Endothelial cell of umbilical vein (primary cell): Measurements from ENCODE around the gene SLC4A5. TPM values are rescaled to one million over a fixed set of nuclear protein-coding genes. Genes with fewer than 3 reads are reported as not detected.

Source experiments
- BruUV-seq: library from RNA; stranded (reverse); fragments of 400-500 nt; replicated peaks from 2 replicates; lab custom pipeline; 2021; lab: Mats Ljungman, UMichigan
- CTCF ChIA-PET: fragments of 300-600, 350-600 bp; sonication (Branson Sonifier 250); formaldehyde crosslinking; loops from one replicate; lab custom pipeline; 2021; ENCODE audit warnings: antibody characterized with exemption, inconsistent platforms; lab: Charles Lee
- POLR2A ChIA-PET: fragments of 300-600, 350-600 bp; sonication (Branson Sonifier 250); formaldehyde crosslinking; loops from one replicate; lab custom pipeline; 2021; ENCODE audit warnings: antibody characterized with exemption, inconsistent platforms; lab: Charles Lee
- DNase-seq: peaks from one replicate; pipeline ENCODE4 v3.0.0-alpha.2; 2011; ENCODE audit warnings: low read depth, low spot score
- FAIRE-seq: peaks from 2 replicates; lab custom pipeline; 2011; peaks lifted over from hg19 to GRCh38; lab: Jason Lieb, UNC
- H2AFZ ChIP-seq: 2 replicates; pipeline ENCODE4 v1.6.0; 2012; ENCODE audit warnings: low read depth, low read length, control low read depth, inconsistent platforms
- H3K27ac ChIP-seq: 2 replicates; pipeline ENCODE4 v1.5.1; 2011; ENCODE audit warnings: low read depth, mild to moderate bottlenecking, control low read depth, low read length, moderate library complexity; ENCODE audit not compliant: insufficient read depth
- H3K27me3 ChIP-seq, 2 experiments: 2 replicates each; pipeline versions ENCODE4 v1.6.0 to v1.6.1; 2011; ENCODE audit warnings: low read length in 2 of 2, mixed read lengths in 1 of 2; ENCODE audit not compliant: control insufficient read depth in 2 of 2, insufficient read depth in 2 of 2
- H3K36me3 ChIP-seq, 2 experiments: 2 replicates in 1 of 2; 3 replicates in 1 of 2; pipeline ENCODE4 v1.5.1; 2011; ENCODE audit warnings: low read length in 2 of 2, mild to moderate bottlenecking in 1 of 2, moderate library complexity in 1 of 2; ENCODE audit not compliant: control insufficient read depth in 2 of 2, insufficient read depth in 2 of 2; ENCODE audit errors: extremely low read depth in 1 of 2
- H3K4me1 ChIP-seq: 3 replicates; pipeline ENCODE4 v1.5.1; 2011; ENCODE audit warnings: mild to moderate bottlenecking, low read length; ENCODE audit not compliant: control insufficient read depth, insufficient read depth; ENCODE audit errors: extremely low read depth
- H3K4me2 ChIP-seq: 2 replicates; pipeline ENCODE4 v1.6.1; 2011; ENCODE audit warnings: low read length, control low read depth, mixed read lengths; ENCODE audit not compliant: insufficient read depth
- H3K4me3 ChIP-seq, 3 experiments: fragments of 200-600 bp in 1 of 3; sonication (generic), shearing (Covaris generic) in 1 of 3; replicated peaks in 1 of 3; 2 replicates each; pipeline ENCODE4 v1.5.1; 2011 to 2016; ENCODE audit warnings: control low read depth in 3 of 3, low read length in 3 of 3, mild to moderate bottlenecking in 2 of 3, inconsistent platforms in 1 of 3, low read depth in 1 of 3, moderate library complexity in 1 of 3; ENCODE audit not compliant: insufficient read depth in 1 of 3
- H3K79me2 ChIP-seq: 2 replicates; pipeline ENCODE4 v1.6.0; 2012; ENCODE audit warnings: low read length, inconsistent platforms; ENCODE audit not compliant: control insufficient read depth, insufficient read depth
- H3K9ac ChIP-seq: replicated peaks from 2 replicates; pipeline ENCODE3; 2011; ENCODE audit warnings: low read length, control low read depth; ENCODE audit not compliant: insufficient read depth; ENCODE audit errors: extremely low read depth
- H3K9me1 ChIP-seq: replicated peaks from 3 replicates; pipeline ENCODE4 v1.6.0; 2011; ENCODE audit warnings: mild to moderate bottlenecking, low read length; ENCODE audit not compliant: control insufficient read depth, insufficient read depth; ENCODE audit errors: extremely low read depth
- H3K9me3 ChIP-seq: replicated peaks from 2 replicates; pipeline ENCODE4 v1.5.1; 2012; ENCODE audit warnings: low read length, inconsistent platforms; ENCODE audit not compliant: control insufficient read depth, insufficient read depth
- H4K20me1 ChIP-seq: replicated peaks from 2 replicates; pipeline ENCODE3; 2011; ENCODE audit warnings: mild to moderate bottlenecking, low read length; ENCODE audit not compliant: control insufficient read depth, insufficient read depth; ENCODE audit errors: extremely low read depth
- CTCF ChIP-seq, 2 donors: IDR thresholded peaks; 1 replicate in 1 of 2; 2 replicates in 1 of 2; pipeline ENCODE4 v1.5.1; 2011; ENCODE audit warnings: low read length in 2 of 2, mild to moderate bottlenecking in 2 of 2, moderate library complexity in 2 of 2, control low read depth in 1 of 2, inconsistent platforms in 1 of 2, low read depth in 1 of 2; ENCODE audit not compliant: insufficient read depth in 1 of 2; ENCODE audit errors: extremely low read depth in 1 of 2
- EZH2 ChIP-seq: IDR thresholded peaks from 2 replicates; pipeline ENCODE4 v1.6.1; 2012; ENCODE audit warnings: borderline replicate concordance, low read depth, mild to moderate bottlenecking, moderate library complexity, low read length, inconsistent platforms; ENCODE audit not compliant: severe bottlenecking
- FOS ChIP-seq: IDR thresholded peaks from 2 replicates; pipeline ENCODE4 v1.6.1; 2011; ENCODE audit warnings: mild to moderate bottlenecking, low read length, moderate library complexity, borderline replicate concordance; ENCODE audit not compliant: insufficient read depth
- GATA2 ChIP-seq: IDR thresholded peaks from 2 replicates; pipeline ENCODE4 v1.7.0; 2011; ENCODE audit warnings: low read depth, mild to moderate bottlenecking, moderate library complexity, mixed read lengths, low read length; ENCODE audit not compliant: insufficient read length, insufficient read depth
- JUN ChIP-seq: IDR thresholded peaks from 2 replicates; pipeline ENCODE4 v1.6.1; 2011; ENCODE audit warnings: borderline replicate concordance, low read depth; ENCODE audit not compliant: insufficient read length, insufficient read depth
- MAX ChIP-seq: IDR thresholded peaks from 2 replicates; pipeline ENCODE4 v1.6.1; 2011; ENCODE audit not compliant: insufficient read depth, insufficient read length
- MYC ChIP-seq: IDR thresholded peaks from one replicate; pipeline ENCODE4 v1.6.1; 2011; ENCODE audit warnings: mild to moderate bottlenecking, low read depth, low read length
- POLR2A ChIP-seq: IDR thresholded peaks from 2 replicates; pipeline ENCODE4 v1.6.1; 2012; ENCODE audit warnings: low read depth, mild to moderate bottlenecking, control low read depth, low read length
- POLR2AphosphoS5 ChIP-seq: IDR thresholded peaks from 2 replicates; pipeline ENCODE4 v1.6.1; 2012; ENCODE audit warnings: low read depth, mild to moderate bottlenecking, control low read depth, low read length, moderate library complexity; ENCODE audit not compliant: insufficient read depth
- dilution Hi-C: fragments of 300-500 bp; cut with MboI; formaldehyde crosslinking; loops from one replicate; pipeline ENCODE4 v1.15.0; 2019; ENCODE audit warnings: low sequenced_read_pairs; ENCODE audit not compliant: extremely low pct_ligation_motif_present
- intact Hi-C: fragments of 100-400 bp; cut with micrococcal nuclease; formaldehyde crosslinking; loops from one replicate; pipeline ENCODE4 v1.10.0; 2022
- polyA plus RNA-seq, 4 experiments: library from polyadenylated mRNA; depleted of rRNA in 3 of 4; stranded (reverse) in 3 of 4; unstranded in 1 of 4; fragments of >200 nt; gene quantifications; 2 replicates each; pipeline versions ENCODE4 v1.2.1 to v1.2.3, GENCODE V29; 2011 to 2012; ENCODE audit warnings: missing spikeins in 1 of 4
- total RNA-seq: library from RNA; stranded (reverse); gene quantifications from 2 replicates; pipeline ENCODE4 v1.2.3, GENCODE V29; 2021

The SLC4A5 gene
- total and polyA plus RNA-seq, 2 donors (not counting 3 experiments of a cell fraction or from before 2014, with no cell fraction given), result 0.12 to 0.97 TPM

- ChIA-PET CTCF (interaction anchor here (0.6 to 0.8 kb wide), 2 partner anchors 32 to 54 kb away, joined by 3 read pairs; no protein-coding TSS in a partner anchor), POLR2A (no interaction called here)
- intact Hi-C loops, result no loop called here
- DNase-seq, result no peak
- Histone ChIP-seq H3K4me2 (no peak overlapping the region), H3K4me1 (no peaks in the 10 kb centered on the region), H2AFZ (no peak overlapping the region), H3K36me3 (no peaks in the 10 kb centered on the region), H3K9ac (no peak overlapping the region), H3K9me1 (no peaks in the 10 kb centered on the region), H3K27ac (no peak overlapping the region), H3K9me3 (no peaks in the 10 kb centered on the region), H3K79me2 (no peaks in the 10 kb centered on the region), H4K20me1 (no peaks in the 10 kb centered on the region), H3K4me3 (no peak overlapping the region), H3K27me3 (peaks cover 5 to 6% of the 10 kb centered on the region in 2 experiments)
- no TSS peak for BruUV-seq
- TF ChIP-seq EZH2, result no peak
- no peak for TF ChIP-seq MYC
- TF ChIP-seq FOS, result no peak
- no peak for TF ChIP-seq MAX
- no peak for TF ChIP-seq CTCF (IDR thresholded peaks at IDR 0.05; ENCODE audit: extremely low read depth in 1 of 2, insufficient read depth in 1 of 2, low read depth in 1 of 2, low read length in 2 of 2)
- TF ChIP-seq POLR2A, result no peak
- no peak for TF ChIP-seq JUN
- TF ChIP-seq POLR2AphosphoS5, result no peak
- TF ChIP-seq GATA2, result no peak
- no peak for FAIRE-seq
- dilution Hi-C loops, result no loop called here
Measured at GRCh38 chr2:74281141-74281975, 61.9 kb downstream of the SLC4A5 start.
